NCI-H1930 (cell line): Measurements from ENCODE around the gene FYN.
"Not testable (repeated sequence)": the region's sequence is repeated elsewhere in the genome, so short reads cannot be mapped to it uniquely, and the experiment has no call there.

Experiments used
- DNase-seq, 2 experiments: peaks; one replicate each; lab custom pipeline; 2025; lab: John Stamatoyannopoulos, UW

Gene FYN

GRCh38 chr6:111873178-111874024 lies at the start of gene FYN:
Gene FYN (minus strand): TSS chr6:111873452. CDS start chr6:111720051, 153,401 bp downstream.
- DNase-seq = peak; percentile 96 to 98

- peak; percentile 31 to 78 for DNase-seq
Measured at GRCh38 chr6:111922454-111923297, 49.4 kb upstream of the FYN start.

- no peak for DNase-seq
Measured at GRCh38 chr6:111921103-111921502, 47.9 kb upstream of the FYN start.

GRCh38 chr6:111920578-111920977 lies 47.3 kb upstream of the FYN start:
- DNase-seq = no peak

- DNase-seq = no peak
Measured at GRCh38 chr6:111918825-111919224, 45.6 kb upstream of the FYN start.

GRCh38 chr6:111916747-111917146 lies 43.5 kb upstream of the FYN start:
- DNase-seq = no peak

GRCh38 chr6:111914617-111915016 lies 41.4 kb upstream of the FYN start:
- DNase-seq = no peak

- DNase-seq = no peak
Measured at GRCh38 chr6:111912904-111913303, 39.7 kb upstream of the FYN start.

GRCh38 chr6:111911428-111911827 lies 38.2 kb upstream of the FYN start:
- DNase-seq = no peak

GRCh38 chr6:111909238-111909637 lies 36.0 kb upstream of the FYN start:
- no peak for DNase-seq

GRCh38 chr6:111908365-111908764 lies 35.1 kb upstream of the FYN start:
- not testable (repeated sequence) for DNase-seq

GRCh38 chr6:111900735-111901134 lies 27.5 kb upstream of the FYN start:
- DNase-seq = no peak

- DNase-seq = no peak
Measured at GRCh38 chr6:111899531-111899930, 26.3 kb upstream of the FYN start.

- no peak for DNase-seq
Measured at GRCh38 chr6:111898452-111898851, 25.2 kb upstream of the FYN start.

GRCh38 chr6:111894951-111895350 lies 21.7 kb upstream of the FYN start:
- no peak for DNase-seq

GRCh38 chr6:111894272-111894671 lies 21.0 kb upstream of the FYN start:
- DNase-seq = no peak

GRCh38 chr6:111892431-111892830 lies 19.2 kb upstream of the FYN start:
- no peak for DNase-seq

- no peak for DNase-seq
Measured at GRCh38 chr6:111890988-111891387, 17.7 kb upstream of the FYN start.

- peak in 1 of 2 experiments; percentile 2 for DNase-seq
Measured at GRCh38 chr6:111888928-111889695, 15.9 kb upstream of the FYN start.

GRCh38 chr6:111886793-111887192 lies 13.5 kb upstream of the FYN start:
- DNase-seq = not testable (repeated sequence)

GRCh38 chr6:111885373-111886027 lies 12.2 kb upstream of the FYN start:
- no peak for DNase-seq

- no peak for DNase-seq
Measured at GRCh38 chr6:111884068-111884467, 10.8 kb upstream of the FYN start.
